Posterior cingulate gyrus (tissue), 11 donors: ENCODE measurements around the gene ABTB1.

Source experiments
- DNase-seq, 10 donors: peaks; one replicate each; pipeline versions ENCODE4 v3.0.0 to v3.0.0-alpha.2; 2020 to 2021; ENCODE audit warnings: mixed read lengths in 3 of 10
- intact Hi-C: fragments of 100-400 bp; cut with DNase I; formaldehyde crosslinking; loops from one replicate; pipeline ENCODE4 v1.15.1; 2023

ABTB1 gene

DNA sequence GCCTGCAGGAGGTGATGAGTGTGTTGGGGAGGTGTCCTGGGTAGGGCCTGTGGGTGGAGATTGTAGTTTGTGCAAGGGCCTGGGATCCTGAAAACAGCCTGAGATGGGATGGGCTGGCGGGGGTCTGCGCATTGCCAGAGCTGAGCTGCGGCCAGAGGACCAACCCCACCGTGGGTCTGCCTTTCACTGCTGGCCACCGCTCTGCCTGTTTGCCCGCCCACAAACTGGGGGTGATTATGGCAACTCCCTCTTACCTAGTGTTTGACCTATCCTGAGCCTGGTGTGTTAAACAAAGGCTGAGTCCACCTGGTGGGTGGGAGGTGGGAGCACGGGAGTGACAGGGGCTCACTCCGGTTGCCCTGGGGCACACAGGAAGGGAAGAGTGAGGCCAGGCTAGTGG lies 9.8 kb downstream of the ABTB1 start:
- peak in 6 of 10 donors; percentile 2 to 55 (median 28) for DNase-seq
- intact Hi-C loops = no loop called here

DNA sequence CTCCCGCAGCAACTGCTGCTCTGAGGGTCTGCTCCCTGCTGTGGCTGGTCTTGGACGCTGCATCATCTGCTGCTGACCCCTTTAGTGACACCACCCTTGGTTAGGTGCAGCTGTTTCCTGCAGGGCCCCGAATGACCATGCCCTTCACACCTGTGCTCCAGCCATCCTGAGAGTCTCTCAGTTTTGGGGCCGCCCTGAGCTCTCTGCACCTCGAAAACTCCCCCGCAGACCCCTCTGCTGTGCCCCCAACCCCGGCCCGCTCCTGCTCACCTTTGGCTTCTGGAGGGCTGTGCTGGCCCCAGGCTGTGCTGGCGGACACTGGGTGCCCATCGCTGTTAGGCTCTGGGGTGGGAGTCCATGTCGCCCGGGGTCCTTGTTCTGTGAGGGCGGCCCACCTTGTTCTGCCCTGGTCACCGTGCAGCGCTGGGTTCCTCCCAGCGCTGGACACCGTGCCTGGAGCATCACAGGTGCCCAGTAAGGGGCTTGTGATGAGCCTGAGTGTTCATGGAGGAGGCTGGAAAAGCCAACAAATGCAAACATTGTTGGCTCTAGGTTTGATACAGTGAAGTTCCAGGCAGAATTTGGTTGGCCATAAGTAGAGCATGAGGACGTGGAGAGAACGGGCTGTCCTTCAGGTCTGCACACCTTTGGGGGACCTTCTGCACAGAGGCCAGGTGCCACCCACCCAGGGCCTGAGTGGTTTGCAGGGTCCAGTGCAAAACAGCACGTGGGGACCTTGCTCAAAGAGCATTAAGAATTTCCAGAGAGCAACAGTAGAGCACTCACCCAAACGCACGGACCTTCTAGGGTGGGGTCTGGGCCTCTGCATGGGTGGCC lies 12.3 kb downstream of the ABTB1 start:
- DNase-seq = peak in 8 of 10 donors; percentile 1 to 79 (median 12)
- intact Hi-C loops = no loop called here

DNA sequence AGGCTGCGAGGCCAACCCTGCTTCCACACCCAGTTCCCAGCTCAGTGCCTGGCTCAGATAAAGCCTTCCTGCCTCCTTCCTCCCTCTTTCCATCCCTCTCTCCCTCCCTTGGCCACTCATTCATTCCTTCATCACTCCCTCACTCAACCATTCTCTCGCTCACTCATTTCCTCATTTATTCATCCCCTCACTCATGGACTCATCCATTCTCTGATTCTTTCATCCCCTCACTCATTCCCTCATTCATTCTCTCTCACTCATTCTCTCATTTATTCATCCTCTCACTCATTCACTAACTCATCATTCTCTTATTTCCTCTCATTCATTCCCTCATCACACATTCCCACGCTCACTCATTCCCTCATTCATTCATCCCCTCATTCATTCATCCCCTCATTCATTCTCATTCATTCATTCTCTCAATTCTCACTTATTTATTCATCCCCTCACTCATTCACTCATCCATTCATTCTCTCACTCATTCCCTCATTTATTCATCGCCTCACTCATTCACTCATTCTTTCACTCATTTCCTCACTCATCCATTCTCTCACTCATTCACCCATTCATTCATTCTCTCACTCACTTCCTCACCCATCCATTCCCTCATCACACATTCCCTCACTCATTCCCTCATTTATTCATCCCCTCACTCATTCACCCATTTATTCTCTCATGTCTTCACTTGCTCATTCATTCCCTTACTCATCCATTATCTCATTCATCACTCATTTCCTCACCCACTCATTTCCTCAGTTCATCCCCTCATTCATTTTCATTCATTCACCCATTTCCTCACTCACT lies 13.2 kb downstream of the ABTB1 start:
- intact Hi-C loops = no loop called here
- peak in 1 of 10 donors; percentile 4 for DNase-seq

DNA sequence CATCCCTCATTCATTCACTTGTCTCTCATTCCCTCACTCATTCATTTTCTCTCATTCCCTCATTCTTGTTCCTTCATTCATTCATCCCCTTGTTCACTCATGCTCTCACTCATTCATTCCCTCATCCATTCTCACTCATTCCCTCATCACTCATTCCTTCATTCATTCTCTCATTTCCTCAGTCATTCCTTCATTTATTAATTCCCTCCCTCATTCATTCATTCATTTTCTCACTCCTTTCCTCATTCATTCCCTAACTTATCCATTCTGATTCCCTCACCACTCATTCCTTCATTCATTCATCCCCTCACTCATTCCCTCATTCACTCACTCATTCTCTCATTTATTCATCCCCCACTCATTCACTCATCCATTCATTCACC lies 13.8 kb downstream of the ABTB1 start:
- no peak for DNase-seq
- intact Hi-C loops = no loop called here

DNA sequence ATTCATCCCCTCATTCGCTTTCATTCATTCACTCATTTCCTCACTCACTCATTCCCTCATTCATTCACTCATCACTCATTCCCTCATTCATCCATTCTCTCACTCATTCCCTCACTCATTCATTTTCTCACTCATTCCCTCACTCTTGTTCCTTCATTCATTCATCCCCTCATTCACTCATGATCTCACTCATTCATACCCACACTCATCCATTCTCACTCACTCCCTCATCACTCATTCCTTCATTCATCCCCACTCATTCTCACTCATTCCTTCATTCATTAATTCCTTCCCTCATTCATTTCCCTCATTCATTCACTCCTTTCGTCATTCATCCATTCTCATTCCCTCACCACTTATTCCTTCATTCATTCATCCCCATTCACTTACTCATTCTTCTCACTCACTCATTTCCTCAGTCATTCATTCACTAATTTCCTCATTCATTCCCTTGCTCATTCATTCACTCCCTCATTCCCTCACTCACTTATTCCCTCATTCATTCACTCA lies 14.5 kb downstream of the ABTB1 start:
- intact Hi-C loops = no loop called here
- DNase-seq = no peak

DNA sequence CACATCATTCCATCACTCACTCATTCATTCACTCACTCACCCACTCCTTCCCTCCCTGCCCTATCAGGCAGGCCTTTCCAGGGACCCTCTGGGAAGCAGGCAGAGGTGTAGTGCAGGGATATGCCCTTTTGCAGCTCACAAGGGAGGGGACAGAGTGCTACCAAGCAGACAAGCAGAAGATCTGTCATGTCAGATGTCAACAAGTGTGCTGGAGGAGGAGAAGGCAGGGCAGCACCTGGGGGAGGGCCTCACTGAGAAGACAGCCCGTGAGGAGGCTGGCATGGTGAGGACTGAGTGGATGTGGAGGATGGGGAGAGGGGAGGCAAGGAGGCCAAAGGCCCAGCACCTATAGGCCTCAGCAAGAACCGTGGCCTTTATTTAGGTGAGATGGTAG lies 15.3 kb downstream of the ABTB1 start:
- intact Hi-C loops = no loop called here
- peak in 2 of 10 donors; percentile 10 to 44 for DNase-seq

DNA sequence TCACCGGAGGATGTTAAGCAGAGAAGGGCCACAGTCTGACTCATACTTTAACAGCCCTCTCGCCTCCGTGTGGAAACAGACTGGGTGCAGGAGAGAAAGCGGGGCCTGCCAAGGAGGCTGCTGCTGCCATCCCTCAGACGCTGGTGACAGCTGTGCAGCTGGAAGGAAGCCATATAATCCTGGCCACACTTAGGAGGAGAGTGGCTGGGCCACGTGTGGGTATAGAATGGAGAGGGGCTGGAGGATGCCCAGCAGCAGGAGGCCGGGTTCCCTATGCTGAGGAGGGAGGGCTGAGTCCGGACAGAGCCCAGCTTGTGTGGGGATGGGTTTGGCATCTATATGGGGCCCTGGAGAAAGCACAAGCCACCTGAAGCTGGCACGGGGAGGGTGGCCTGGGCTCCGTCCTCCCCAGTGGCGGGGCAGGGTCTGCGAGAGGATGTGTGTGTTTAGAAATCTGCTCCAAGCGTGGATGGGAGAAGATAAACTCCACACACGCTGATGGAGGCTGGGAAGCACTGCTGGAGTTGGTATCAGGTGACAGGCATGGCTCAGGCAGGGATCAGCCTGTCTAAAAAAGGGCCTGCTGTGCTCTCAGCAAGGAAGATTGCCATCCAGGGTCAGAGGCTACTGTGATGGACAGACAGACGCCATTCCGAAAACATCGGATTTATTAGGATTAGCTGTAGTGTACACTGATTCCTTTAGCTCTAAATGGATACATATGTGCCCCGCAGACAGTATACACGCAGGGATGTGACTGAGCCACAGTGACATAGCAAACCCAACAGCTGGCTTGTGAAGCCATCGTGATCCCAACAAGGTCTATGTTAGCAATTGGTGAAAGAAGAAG lies 15.9 kb downstream of the ABTB1 start:
- DNase-seq = peak; percentile 21 to 95 (median 72)
- intact Hi-C loops = no loop called here

DNA sequence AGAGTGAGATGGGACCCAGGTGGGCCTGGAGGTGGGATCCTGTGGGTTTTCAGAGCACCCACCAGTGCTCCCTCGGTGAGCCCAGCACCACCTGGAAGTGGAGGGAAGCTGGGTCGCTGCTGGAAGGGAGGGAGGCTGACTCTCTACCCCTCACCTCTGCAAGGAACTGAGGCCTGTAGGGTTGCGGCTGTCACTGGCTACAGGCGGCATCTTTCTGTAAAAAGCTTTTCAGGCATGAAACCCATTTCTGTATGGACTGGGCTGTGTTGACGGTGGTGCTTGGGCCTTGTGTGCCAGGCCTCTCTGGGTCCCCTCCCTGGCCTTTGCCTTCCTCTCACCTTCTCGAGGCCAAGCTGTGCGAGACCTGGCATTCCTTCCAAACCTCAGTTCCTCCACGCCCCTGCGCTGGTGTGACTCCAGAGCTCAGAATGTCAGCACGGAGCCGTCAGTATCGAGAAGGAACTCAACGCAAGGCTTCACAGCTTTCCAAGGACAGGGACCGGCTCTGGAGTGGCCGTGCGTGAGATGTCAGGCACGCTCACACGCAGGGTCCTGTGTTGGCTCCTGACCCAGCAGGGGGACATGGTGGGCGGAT lies 16.6 kb downstream of the ABTB1 start:
- intact Hi-C loops = no loop called here
- DNase-seq = peak in 7 of 10 donors; percentile 0 to 65 (median 16)

DNA sequence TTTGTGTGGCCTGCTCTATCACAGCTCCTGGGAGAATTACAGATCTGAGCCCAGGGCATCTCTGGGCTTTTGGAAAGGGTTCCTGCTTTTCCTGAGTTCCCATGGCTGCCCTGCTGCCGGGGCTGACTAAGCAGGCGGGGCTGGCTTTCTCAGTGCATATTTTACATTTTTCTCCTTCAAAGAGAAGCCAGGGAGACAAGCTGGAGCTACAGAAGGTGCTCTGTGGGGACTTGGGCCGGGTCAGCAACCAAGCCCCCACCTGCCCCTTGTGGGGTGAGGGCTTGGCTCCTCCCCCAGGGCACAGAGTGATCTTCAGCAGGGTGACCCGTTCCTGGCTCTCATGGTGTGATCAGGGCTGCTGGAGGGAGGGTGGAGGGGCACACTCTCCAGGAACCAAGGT lies 17.4 kb downstream of the ABTB1 start:
- DNase-seq = peak in 4 of 10 donors; percentile 32 to 87 (median 74)
- intact Hi-C loops = no loop called here

DNA sequence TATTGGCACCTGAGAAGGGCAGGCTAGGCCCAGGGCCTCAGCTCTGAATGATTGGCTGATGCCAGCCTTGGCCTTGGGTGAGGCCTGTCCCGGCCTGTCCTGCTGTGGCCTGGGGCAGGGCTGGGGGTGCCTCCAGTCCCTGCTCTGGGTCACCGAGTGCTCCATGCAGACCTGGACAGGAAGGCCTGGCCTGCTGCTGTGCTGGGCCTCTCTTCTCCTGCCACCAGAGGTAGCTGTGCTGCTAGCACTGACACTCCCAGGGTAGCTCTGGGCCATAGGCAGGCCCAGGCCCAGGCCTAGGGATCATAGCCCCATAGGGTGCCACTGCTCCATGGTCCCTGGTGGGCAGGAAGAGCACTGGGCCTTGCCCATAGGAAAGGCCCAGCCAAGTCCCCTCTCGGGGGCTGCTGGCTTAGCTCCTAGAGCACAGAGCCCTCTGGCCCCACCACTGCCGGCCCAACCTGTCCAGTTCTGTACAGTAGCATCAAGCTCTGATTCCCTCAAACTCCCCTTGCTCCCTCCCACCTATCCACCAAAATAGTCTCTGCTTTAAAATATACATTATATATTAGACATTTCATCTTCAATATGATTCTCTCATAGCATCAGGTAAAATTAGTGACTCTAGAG lies 18.2 kb downstream of the ABTB1 start:
- DNase-seq = peak in 4 of 10 donors; percentile 24 to 88 (median 65)
- intact Hi-C loops = no loop called here

DNA sequence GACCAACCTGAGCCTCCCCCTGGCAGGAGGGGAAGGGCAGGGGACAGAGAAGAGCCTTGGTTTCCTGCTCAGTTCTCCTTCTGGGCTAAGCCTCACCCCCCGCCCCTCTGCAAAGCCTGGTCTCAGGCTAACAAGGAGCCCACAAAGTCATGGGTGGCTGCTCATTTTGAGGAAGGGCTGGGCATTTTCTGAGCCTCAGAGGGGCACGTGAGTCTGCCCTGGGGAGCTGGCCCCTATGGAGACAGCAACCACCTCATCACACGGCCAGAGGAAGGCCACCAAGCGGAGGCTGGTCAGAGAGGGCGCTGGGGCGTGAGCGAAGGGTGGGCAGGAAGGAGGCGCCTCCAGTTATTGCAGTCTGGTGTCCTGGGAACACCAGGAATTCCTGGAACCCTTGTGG lies 18.7 kb downstream of the ABTB1 start:
- DNase-seq = peak in 4 of 10 donors; percentile 9 to 42 (median 20)
- intact Hi-C loops = no loop called here

DNA sequence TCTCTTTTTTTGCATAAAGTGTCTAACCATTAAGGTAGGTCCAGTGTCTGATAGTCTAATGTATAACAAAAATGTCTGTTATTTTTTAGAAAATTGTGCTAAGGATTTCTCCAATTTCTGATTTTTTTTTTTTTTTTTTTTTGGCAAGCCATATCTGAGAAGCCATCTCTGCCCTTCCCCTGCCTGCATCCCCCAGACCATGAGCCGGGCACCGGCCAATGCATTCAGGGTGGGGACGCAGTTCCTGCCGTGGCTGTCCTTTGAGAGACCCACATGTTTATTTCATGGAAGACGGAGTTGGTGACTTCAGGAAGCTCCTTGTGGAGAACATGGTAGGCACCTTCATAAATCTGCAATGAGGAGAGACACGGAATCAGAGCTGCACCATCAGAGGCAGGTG lies 19.2 kb downstream of the ABTB1 start:
- DNase-seq = peak in 3 of 10 donors; percentile 13 to 52 (median 20)
- intact Hi-C loops = no loop called here

DNA sequence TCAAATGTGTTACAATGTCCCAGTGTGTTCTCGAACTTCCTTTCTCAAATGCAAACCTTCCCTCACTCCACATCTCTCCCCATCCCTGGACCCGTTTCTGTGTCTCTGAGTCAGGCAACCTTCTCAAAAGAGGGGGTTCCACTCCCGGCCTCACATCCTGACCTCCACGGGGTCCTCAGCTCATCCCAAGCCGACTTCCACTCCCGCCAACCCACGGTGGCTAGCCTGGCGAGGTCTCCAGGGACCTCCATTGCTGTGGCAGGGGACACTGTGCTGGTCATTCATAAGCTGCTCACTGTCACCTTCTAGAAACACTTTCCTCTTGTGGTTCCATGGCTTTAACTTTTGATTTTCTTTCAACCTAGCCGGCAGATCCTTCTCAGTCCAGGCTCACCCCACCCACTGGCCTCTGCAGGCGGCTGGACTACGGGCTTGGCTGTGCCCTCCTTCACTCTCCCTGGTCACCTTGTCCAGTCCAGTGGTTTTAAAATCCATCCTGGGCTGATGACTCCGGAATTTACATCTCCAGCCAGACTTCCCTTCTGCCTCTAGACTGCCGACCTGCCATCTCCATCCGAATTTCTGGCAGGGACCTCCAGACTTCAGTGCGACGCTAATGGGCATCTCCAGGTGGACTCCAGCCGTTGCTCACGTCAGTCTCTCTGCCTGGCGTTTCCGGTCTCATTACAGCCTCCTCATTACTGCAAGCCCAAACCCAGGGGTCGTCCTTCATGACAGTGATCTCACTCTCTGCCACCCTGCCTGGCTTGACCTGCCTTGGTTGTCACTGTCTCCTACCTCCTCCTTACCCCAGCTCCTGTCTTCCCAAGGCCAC lies 20.0 kb downstream of the ABTB1 start:
- intact Hi-C loops = no loop called here

DNA sequence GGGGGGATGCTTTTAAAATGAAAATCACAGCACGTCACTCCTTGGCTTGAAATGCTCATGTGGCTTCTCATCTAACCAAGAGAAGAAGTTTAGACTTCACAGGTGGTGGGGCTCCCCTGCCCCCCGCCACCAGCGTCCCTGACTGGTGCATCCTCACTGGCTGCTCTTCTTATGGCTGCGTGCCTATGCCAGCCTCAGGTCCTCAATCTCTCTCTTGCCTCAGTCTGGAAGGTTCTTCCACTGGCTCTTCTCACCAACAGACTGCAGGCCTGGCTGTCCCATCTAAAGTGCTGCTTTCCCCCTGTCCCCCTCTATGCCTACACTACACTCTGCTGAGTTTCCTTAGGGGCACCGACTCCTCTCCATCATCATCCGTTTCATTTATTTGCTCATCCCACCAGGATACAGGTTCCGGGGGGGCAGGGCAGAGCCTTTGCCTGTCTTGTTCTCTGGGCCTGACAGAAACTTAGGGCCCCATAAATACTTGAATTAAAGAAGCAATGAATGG lies 20.6 kb downstream of the ABTB1 start:
- intact Hi-C loops = no loop called here
- DNase-seq = peak in 4 of 10 donors; percentile 7 to 44 (median 35)

More for the DNA sequence above, 20.0 kb downstream of the ABTB1 start:
- peak in 4 of 10 donors; percentile 10 to 47 (median 28) for DNase-seq

DNA sequence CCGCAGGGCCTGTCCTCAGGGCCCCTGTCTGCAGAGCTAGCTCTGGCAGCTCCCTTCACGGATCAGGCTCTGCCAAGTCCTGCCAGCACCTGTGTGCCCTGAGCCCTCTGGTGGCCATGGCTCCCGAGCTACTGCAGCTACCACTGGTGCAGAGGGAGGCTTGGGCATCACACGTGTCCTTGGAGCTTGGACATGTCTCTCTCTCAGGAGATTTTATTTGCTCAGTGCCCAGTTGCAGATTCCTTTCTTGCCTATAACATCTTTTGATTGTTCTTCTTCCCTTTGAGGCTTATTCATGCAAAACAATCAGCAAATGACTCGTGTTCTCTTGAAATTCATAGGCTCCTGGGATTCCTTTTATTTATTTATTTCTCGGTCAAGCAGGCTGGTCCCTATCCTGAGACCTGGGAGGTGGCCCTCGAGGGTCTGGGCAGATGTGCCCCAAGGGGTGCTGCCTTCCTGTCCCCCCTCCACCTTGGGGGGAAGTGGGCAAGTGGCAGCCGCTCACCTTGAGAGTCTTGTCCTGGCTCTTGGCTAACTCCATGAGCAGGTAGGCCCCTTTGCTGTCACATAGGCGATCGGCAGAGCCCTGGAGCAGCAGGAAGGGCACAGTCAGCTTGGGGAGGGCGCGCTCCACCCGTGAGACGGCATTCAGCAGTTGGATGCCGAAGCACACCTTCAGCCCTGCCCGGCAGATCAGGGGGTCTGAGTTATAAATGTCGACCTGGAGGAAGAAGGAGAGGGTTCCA lies 21.9 kb downstream of the ABTB1 start:
- intact Hi-C loops = loop anchor here (5.0 kb wide), 1 partner anchor 128 kb away; the partner anchor contains the start of gene MGLL
- peak in 5 of 10 donors; percentile 30 to 90 (median 81) for DNase-seq

DNA sequence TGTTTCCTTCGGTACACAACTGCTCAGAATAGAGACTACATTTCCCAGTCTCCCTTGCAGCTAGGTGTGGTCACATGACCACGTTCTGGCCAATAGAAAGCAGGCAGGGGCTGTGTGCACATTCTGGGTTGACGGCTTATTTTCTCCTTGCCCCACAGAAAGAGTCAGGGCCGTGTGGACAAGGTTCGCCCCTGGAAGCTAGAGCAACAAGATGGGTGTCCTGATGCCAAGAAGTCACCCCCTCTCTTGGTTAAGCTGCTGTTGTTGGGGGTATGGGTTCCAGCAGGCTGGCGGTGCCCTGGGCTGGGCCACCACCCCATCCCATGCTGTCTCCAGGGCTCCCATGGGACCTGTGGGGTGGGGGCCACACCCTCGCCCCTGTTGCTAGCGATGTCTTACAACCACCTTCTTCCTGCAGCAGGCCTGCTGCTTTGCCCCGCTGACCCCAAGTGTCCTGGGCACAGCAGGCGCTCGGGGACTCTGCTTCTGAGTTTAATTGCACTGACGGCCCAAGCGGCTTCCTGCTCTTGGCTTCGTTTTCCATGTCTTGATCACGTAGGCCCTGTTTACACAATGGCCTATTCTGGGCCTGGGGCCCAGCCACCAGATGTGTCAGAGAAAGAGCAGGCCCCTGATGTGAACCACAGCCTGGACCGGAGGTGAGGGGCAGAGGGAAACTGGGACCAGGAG lies 24.9 kb downstream of the ABTB1 start:
- intact Hi-C loops = loop anchor here (5.0 kb wide), 1 partner anchor 125 kb away; the partner anchor contains the start of gene MGLL
- DNase-seq = peak; percentile 69 to 97 (median 80)

DNA sequence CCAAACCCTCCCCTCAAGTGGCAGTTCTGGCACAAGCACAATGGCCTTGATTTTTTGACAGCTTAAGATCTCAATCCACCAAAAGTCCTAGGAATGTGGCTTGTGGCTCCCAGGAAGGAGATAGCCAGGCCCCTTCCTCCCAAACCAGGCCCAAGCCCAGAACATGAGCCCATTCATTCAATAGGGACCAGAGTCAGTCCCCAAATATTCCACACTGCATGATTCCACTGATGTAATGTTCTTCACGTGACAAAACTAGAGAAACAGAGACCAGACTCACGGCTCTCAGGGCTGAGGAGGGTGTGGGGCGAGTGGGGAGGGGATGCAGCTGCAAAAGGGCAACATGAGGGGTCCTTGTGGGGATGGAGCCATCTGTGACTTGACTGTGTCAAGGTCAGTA lies 25.5 kb downstream of the ABTB1 start:
- peak in 3 of 10 donors; percentile 16 to 40 (median 24) for DNase-seq
- intact Hi-C loops = loop anchor here (5.0 kb wide), 1 partner anchor 124 kb away; the partner anchor contains the start of gene MGLL
